CD4-positive, alpha-beta memory T cell (primary cell): ENCODE data around the gene RNF8. TPM values are rescaled to one million over a fixed set of nuclear protein-coding genes. Genes with fewer than 3 reads are reported as not detected.
"Not testable (repeated sequence)": the region's sequence is repeated elsewhere in the genome, so short reads cannot be mapped to it uniquely, and the experiment has no call there.

ENCODE experiments used
- CTCF ChIA-PET: fragments of 350-600 bp; sonication (Branson Sonifier 250); formaldehyde crosslinking; loops from one replicate; lab custom pipeline; 2021; ENCODE audit warnings: inconsistent platforms; ENCODE audit not compliant: partially characterized antibody; lab: Charles Lee
- POLR2A ChIA-PET: fragments of 350-600 bp; sonication (Branson Sonifier 250); formaldehyde crosslinking; loops from one replicate; lab custom pipeline; 2021; ENCODE audit not compliant: partially characterized antibody; lab: Charles Lee
- DNase-seq, 5 donors: peaks; one replicate each; pipeline versions ENCODE4 v3.0.0 to v3.0.0-alpha.2; 2020 to 2022; ENCODE audit warnings: mixed read lengths in 1 of 5
- H3K27ac ChIP-seq: one replicate; pipeline ENCODE4 v1.7.0; 2013; ENCODE audit warnings: low read depth, low read length
- H3K27me3 ChIP-seq: 2 replicates; pipeline ENCODE4 v1.7.0; 2013; ENCODE audit warnings: mild to moderate bottlenecking, low read length, moderate library complexity; ENCODE audit not compliant: insufficient read depth
- H3K36me3 ChIP-seq: 2 replicates; pipeline ENCODE4 v1.7.0; 2013; ENCODE audit warnings: mild to moderate bottlenecking, low read length, moderate library complexity; ENCODE audit not compliant: insufficient read depth
- H3K4me1 ChIP-seq: 2 replicates; pipeline ENCODE4 v1.7.0; 2013; ENCODE audit warnings: mild to moderate bottlenecking, low read length, moderate library complexity; ENCODE audit not compliant: insufficient read depth
- H3K4me3 ChIP-seq, 2 donors: one replicate each; pipeline ENCODE4 v1.7.0; 2013; ENCODE audit warnings: low read length in 2 of 2, mild to moderate bottlenecking in 1 of 2
- H3K9me3 ChIP-seq, 2 donors: one replicate each; pipeline ENCODE4 v1.7.0; 2013; ENCODE audit warnings: low read length in 2 of 2, control low read depth in 1 of 2; ENCODE audit not compliant: control insufficient read depth in 1 of 2
- H3K27ac Mint-ChIP-seq, 7 donors: one replicate each; pipeline ENCODE4 v1.8.0; 2020 to 2021; ENCODE audit warnings: mixed read lengths in 7 of 7, mild to moderate bottlenecking in 6 of 7, inconsistent platforms in 3 of 7, moderate library complexity in 3 of 7
- H3K27me3 Mint-ChIP-seq, 2 donors: one replicate each; pipeline ENCODE4 v1.8.0; 2020 to 2021; ENCODE audit warnings: mixed read lengths in 2 of 2
- H3K36me3 Mint-ChIP-seq, 2 donors: one replicate each; pipeline ENCODE4 v1.8.0; 2020 to 2021; ENCODE audit warnings: mixed read lengths in 2 of 2, inconsistent platforms in 1 of 2, mild to moderate bottlenecking in 1 of 2
- H3K4me1 Mint-ChIP-seq, 4 donors: one replicate each; pipeline ENCODE4 v1.8.0; 2020 to 2021; ENCODE audit warnings: mixed read lengths in 4 of 4, mild to moderate bottlenecking in 1 of 4
- H3K4me3 Mint-ChIP-seq, 8 donors: one replicate each; pipeline ENCODE4 v1.8.0; 2020 to 2021; ENCODE audit warnings: mixed read lengths in 8 of 8, mild to moderate bottlenecking in 7 of 8, moderate library complexity in 6 of 8, inconsistent platforms in 3 of 8
- H3K9me3 Mint-ChIP-seq, 8 donors: one replicate each; pipeline ENCODE4 v1.8.0; 2020 to 2021; ENCODE audit warnings: mixed read lengths in 8 of 8, mild to moderate bottlenecking in 5 of 8, inconsistent platforms in 3 of 8, moderate library complexity in 1 of 8
- intact Hi-C: fragments of 100-400 bp; cut with micrococcal nuclease; formaldehyde crosslinking; loops from one replicate; pipeline ENCODE4 v1.15.1; 2023
- polyA plus RNA-seq, 2 donors: library from polyadenylated mRNA; unstranded; fragments of 300-500 nt; fragmentation: Illumina TruSeq; gene quantifications; one replicate each; pipeline ENCODE4 v1.2.3, GENCODE V29; 2021
- total RNA-seq, 2 experiments: library from RNA; stranded (reverse); gene quantifications; one replicate each; pipeline ENCODE4 v1.2.3, GENCODE V29; 2021

The RNF8 gene
- total and polyA plus RNA-seq, 4 experiments from 2014 or later, result 14.2 to 17.2 (median 15.7) TPM

DNA sequence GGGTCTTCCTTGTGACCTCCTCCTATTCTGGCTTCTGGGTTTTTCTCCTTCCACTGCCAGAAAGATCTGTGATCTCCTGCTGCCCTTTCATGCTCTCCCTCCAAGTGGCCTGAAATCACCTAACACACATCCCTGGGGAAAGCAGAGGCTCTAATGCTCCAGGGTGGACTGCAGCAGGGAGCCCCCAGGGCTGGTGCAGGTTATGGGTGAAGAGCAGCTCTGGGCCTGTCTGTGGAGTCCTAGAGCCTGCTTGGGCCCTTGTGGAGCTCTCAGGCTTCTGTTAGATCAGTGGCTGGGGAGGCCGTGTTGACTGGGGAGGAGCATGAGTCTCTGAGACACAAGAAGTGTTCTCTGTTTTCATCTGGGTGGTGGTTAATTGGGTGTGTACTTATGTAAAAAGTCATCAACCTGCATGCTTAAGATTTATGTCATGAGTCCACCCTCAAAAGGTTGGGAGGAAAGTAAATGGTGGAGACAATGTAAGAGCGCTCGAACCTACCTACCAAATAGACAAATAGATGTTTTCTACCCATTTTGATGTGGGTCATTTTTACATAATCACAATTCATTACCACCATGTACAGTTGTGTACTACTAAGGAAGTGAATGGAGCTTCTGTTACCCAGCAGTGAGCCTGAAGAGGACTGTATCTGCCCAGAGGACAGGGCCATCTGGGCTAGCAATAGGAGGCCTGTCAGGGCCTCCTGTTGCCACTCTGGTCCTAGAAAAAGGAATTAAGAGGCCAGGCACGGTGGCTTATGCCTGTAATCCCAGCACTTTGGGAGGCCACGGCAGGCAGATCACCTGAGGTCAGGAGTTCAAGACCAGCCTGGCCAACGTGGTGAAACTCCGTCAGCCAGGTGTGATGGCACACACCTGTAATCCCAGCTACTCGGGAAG lies 32.0 kb upstream of the RNF8 start:
- no peak overlapping the region for H3K4me3 Mint-ChIP-seq
- peak overlapping the region; percentile 3 to 85 (median 32) for H3K27ac Mint-ChIP-seq
- Histone ChIP-seq H3K27ac (no peak overlapping the region), H3K4me3 (no peak overlapping the region), H3K36me3 (peaks cover 48% of the 10 kb centered on the region), H3K4me1 (no peaks in the 10 kb centered on the region), H3K9me3 (no peaks in the 10 kb centered on the region), H3K27me3 (no peaks in the 10 kb centered on the region)
- intact Hi-C loops, result no loop called here
- POLR2A ChIA-PET, result no interaction called here
- CTCF ChIA-PET, result interaction anchor here (1.0 to 1.7 kb wide), 2 partner anchors 370 to 615 kb away, joined by 4 to 7 read pairs; no protein-coding TSS in a partner anchor
- peaks cover 2 to 4% (median 4%) of the 10 kb centered on the region in 4 donors for H3K4me1 Mint-ChIP-seq
- no peaks in the 10 kb centered on the region for H3K9me3 Mint-ChIP-seq
- no peak for DNase-seq
- H3K36me3 Mint-ChIP-seq, result peaks cover 8 to 17% of the 10 kb centered on the region in 2 donors
- H3K27me3 Mint-ChIP-seq, result no peaks in the 10 kb centered on the region

DNA sequence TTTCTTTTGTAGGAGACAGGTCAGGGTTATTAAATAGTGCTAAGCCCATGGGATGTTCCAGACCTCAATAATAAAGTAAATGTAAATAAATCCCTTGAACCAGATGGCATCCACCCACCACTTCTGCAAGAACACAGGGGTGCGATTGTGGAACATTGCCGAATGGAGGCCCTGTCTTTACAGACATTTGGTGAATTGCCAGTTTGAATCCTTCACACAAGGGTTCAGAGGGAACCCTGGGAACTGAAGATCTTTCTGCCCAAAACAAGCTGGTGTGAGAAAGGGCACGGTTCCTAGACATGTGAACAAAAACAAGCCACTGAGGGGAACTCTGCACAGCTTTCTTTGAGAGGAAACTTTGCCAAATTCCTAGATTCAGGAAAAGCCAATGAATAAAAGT lies 30.2 kb upstream of the RNF8 start:
- Histone ChIP-seq H3K36me3 (peaks cover 32% of the 10 kb centered on the region), H3K4me3 (no peak overlapping the region), H3K4me1 (no peaks in the 10 kb centered on the region), H3K27ac (no peak overlapping the region), H3K27me3 (no peaks in the 10 kb centered on the region), H3K9me3 (no peaks in the 10 kb centered on the region)
- ChIA-PET POLR2A (no interaction called here), CTCF (interaction anchor here (0.9 to 3.4 kb wide), 2 partner anchors 9 to 369 kb away, joined by 3 to 29 read pairs; no protein-coding TSS in a partner anchor)
- Mint-ChIP-seq H3K27me3 (no peaks in the 10 kb centered on the region), H3K36me3 (peaks cover 16 to 20% of the 10 kb centered on the region in 2 donors), H3K9me3 (no peaks in the 10 kb centered on the region), H3K27ac (peak overlapping the region in 1 of 7 donors; percentile 31), H3K4me3 (no peak overlapping the region), H3K4me1 (peaks cover 3 to 4% (median 4%) of the 10 kb centered on the region in 4 donors)
- no peak for DNase-seq
- intact Hi-C loops, result no loop called here

DNA sequence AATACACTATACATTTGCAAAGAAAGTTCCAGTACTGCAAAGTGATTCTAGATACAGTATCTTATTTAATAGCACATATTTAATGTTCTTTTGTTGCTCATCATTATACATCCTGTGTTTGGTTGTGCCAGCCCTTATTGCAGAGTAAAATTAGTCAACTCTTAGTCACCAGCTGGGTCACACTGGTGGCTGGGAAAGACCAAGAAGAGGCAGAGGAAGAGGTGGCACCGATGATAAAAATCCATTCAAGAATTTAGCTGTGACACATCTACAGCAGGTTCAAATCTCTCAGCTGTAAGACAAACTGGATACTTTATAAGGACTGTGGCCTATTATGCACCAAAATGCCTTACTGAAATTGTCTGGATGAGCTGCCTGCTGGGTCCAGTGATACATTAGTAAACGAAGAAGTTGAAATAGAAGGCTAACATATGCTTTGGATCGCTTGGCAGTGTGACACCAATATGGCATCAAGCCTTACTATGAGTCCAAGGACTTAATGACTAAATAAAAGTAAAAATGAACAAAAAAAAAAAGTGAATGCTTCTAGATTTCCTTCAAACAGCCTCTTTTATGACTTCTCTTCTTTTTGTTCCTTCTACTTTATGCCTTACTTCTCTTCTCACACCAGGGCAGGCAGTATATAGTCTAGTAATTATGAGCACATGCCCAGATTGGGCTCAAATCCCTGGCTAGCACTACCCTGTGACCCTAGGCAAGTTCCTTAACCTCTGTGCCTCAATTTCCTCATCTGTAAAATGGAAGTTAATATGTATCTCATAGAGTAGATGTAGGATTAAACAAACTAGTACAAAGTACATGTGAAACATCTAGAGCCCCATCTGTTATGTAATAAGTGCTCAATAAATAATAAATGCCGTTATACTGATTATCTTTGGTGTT lies 29.4 kb upstream of the RNF8 start:
- H3K4me3 ChIP-seq, result no peak overlapping the region
- peaks cover 3 to 4% (median 4%) of the 10 kb centered on the region in 4 donors for H3K4me1 Mint-ChIP-seq
- H3K4me1 ChIP-seq, result no peaks in the 10 kb centered on the region
- no peaks in the 10 kb centered on the region for H3K9me3 ChIP-seq
- H3K36me3 Mint-ChIP-seq, result peaks cover 18 to 24% of the 10 kb centered on the region in 2 donors
- ChIA-PET POLR2A (no interaction called here), CTCF (interaction anchor here (0.7 to 3.4 kb wide), 18 partner anchors 7 to 1441 kb away, joined by 3 to 29 read pairs (median 6); no protein-coding TSS in a partner anchor)
- intact Hi-C loops, result loop anchor here (1.0 to 5.0 kb wide), 5 partner anchors 160 to 1348 kb away; no protein-coding TSS in a partner anchor
- no peak overlapping the region for H3K27ac ChIP-seq
- H3K27me3 Mint-ChIP-seq, result no peaks in the 10 kb centered on the region
- no peak for DNase-seq
- peak overlapping the region in 4 of 7 donors; percentile 10 to 70 (median 44) for H3K27ac Mint-ChIP-seq
- no peaks in the 10 kb centered on the region for H3K27me3 ChIP-seq
- no peaks in the 10 kb centered on the region for H3K9me3 Mint-ChIP-seq
- peaks cover 29% of the 10 kb centered on the region for H3K36me3 ChIP-seq
- no peak overlapping the region for H3K4me3 Mint-ChIP-seq

DNA sequence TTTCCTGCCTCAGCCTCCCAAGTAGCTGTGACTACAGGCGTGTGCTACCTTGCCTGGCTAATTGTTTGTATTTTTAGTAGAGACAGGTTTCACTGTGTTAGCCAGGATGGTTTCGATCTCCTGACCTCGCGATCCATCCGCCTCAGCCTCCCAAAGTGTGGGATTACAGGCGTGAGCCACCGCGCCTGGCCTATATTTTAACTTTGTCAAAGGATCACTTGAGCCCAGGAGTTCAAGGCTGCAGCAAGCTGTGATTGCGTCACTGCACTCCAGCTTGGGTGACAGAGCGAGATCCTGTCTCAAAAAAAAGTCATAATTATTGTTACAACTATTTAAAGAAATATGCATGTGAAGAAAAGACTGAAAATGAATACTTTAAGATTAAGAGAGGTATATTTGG lies 23.4 kb upstream of the RNF8 start:
- H3K36me3 ChIP-seq, result peaks cover 15% of the 10 kb centered on the region
- H3K4me1 Mint-ChIP-seq, H3K4me3 ChIP-seq, H3K27ac Mint-ChIP-seq, H3K9me3 Mint-ChIP-seq, POLR2A ChIA-PET, intact Hi-C loops, H3K27me3 Mint-ChIP-seq, DNase-seq, H3K27ac ChIP-seq, H3K9me3 ChIP-seq, H3K4me3 Mint-ChIP-seq, H3K4me1 ChIP-seq, CTCF ChIA-PET, H3K27me3 ChIP-seq: not testable (repeated sequence)
- H3K36me3 Mint-ChIP-seq, result peaks cover 32 to 40% of the 10 kb centered on the region in 2 donors

DNA sequence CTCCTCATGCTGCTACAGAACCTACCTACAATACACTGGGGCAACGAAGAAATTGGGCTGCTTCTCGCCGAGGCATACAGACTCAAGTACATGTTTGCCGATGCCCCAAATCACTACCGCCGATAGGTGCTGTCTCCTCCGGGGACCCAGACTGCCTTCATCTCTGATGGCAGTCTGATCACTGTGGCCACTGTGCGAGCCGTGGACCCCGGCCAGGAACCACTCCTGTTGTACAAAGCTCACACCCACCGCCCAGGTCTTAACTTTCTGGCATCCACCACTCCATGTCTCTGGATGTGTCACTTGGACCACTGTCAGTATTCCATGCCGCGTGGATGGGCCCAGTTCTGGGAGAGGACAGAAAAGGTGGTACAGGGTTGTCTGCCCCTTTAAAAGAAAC lies 22.7 kb upstream of the RNF8 start:
- Mint-ChIP-seq H3K27me3 (no peaks in the 10 kb centered on the region), H3K27ac (peak overlapping the region in 2 of 7 donors; percentile 7 to 15), H3K4me1 (peaks cover 0 to 1% (median 0%) of the 10 kb centered on the region in 4 donors), H3K9me3 (no peaks in the 10 kb centered on the region), H3K4me3 (no peak overlapping the region), H3K36me3 (peaks cover 32 to 39% of the 10 kb centered on the region in 2 donors)
- ChIA-PET POLR2A (no interaction called here), CTCF (no interaction called here)
- no peaks in the 10 kb centered on the region for H3K4me1 ChIP-seq
- peaks cover 15% of the 10 kb centered on the region for H3K36me3 ChIP-seq
- no peaks in the 10 kb centered on the region for H3K9me3 ChIP-seq
- no peak overlapping the region for H3K27ac ChIP-seq
- no peak overlapping the region for H3K4me3 ChIP-seq
- DNase-seq, result no peak
- intact Hi-C loops, result no loop called here
- H3K27me3 ChIP-seq, result no peaks in the 10 kb centered on the region

DNA sequence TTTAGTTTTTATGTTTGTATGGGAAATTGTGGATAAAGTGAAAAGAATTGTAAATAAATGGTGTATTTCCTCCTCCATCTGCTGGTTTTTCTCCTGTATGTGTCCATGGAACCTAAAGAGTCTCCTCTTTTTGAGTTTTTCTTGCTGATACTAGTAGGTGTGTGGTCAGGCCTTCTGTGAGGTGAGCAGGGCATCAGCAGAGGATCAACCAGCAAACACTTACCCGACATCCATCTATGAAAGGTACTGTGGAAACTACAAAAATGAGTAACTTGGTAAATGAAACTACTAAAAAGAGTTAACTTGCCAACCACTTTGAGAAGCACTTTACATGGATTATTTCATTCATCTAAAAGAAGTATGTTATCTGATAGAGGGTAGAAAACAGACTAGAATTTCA lies 20.9 kb upstream of the RNF8 start:
- CTCF ChIA-PET, result no interaction called here
- Mint-ChIP-seq H3K4me1 (no peaks in the 10 kb centered on the region), H3K27ac (no peak overlapping the region)

More for the DNA sequence above, 20.9 kb upstream of the RNF8 start:
- intact Hi-C loops, result no loop called here
- POLR2A ChIA-PET, result interaction anchor here (0.6 kb wide), 1 partner anchor 298 kb away, joined by 3 read pairs; no protein-coding TSS in a partner anchor
- Mint-ChIP-seq H3K4me3 (no peak overlapping the region), H3K36me3 (peaks cover 24 to 35% of the 10 kb centered on the region in 2 donors), H3K27me3 (no peaks in the 10 kb centered on the region), H3K9me3 (no peaks in the 10 kb centered on the region)
- Histone ChIP-seq H3K27ac (no peak overlapping the region), H3K4me3 (no peak overlapping the region), H3K9me3 (no peaks in the 10 kb centered on the region), H3K27me3 (no peaks in the 10 kb centered on the region), H3K4me1 (no peaks in the 10 kb centered on the region), H3K36me3 (peaks cover 15% of the 10 kb centered on the region)
- DNase-seq, result no peak
